Pancreas (tissue), 10 donors: Measurements from ENCODE around the gene TSHR. TPM values are rescaled to one million over a fixed set of nuclear protein-coding genes. Genes with fewer than 3 reads are reported as not detected.

ENCODE experiments used
- ATAC-seq, 4 donors: fragments of 200-7000 bp; cut with Tn5 transposase; one replicate each; pipeline versions ENCODE4 v1.8.0 to v1.9.1; 2020; ENCODE audit warnings: mild to moderate bottlenecking in 4 of 4, moderate library complexity in 4 of 4
- DNase-seq, 6 donors: peaks; one replicate each; pipeline ENCODE4 v3.0.0-alpha.2; 2020
- FAIRE-seq: peaks from 2 replicates; lab custom pipeline; 2012; peaks lifted over from hg19 to GRCh38; lab: Jason Lieb, UNC
- H3K27ac ChIP-seq, 4 donors: fragments of 200-600 bp; sonication (generic); 1 replicate in 3 of 4; 2 replicates in 1 of 4; pipeline versions ENCODE4 v1.5.0 to v1.8.0; 2020
- H3K27me3 ChIP-seq, 4 donors: fragments of 200-600 bp; one replicate each; pipeline ENCODE4 v1.8.0; 2021
- H3K36me3 ChIP-seq, 3 donors: fragments of 200-600 bp; sonication (generic) in 1 of 3; one replicate each; pipeline versions ENCODE4 v1.5.0 to v1.8.0; 2020 to 2021
- H3K4me1 ChIP-seq, 3 donors: fragments of 200-600 bp; one replicate each; pipeline ENCODE4 v1.8.0; 2021
- H3K4me3 ChIP-seq, 4 donors: fragments of 200-600 bp; sonication (generic) in 2 of 4; one replicate each; pipeline versions ENCODE4 v1.5.0 to v1.8.0; 2020 to 2021
- H3K9me3 ChIP-seq, 4 donors: fragments of 200-600 bp; one replicate each; pipeline ENCODE4 v1.8.0; 2021
- CTCF ChIP-seq, 4 donors: fragments of 200-600 bp; sonication (generic) in 3 of 4; IDR thresholded peaks; one replicate each; pipeline versions ENCODE4 v1.5.0 to v1.8.0; 2021; ENCODE audit warnings: antibody characterized with exemption in 4 of 4
- whole genome bisulfite sequencing, 2 donors: extraction: QIAGEN DNeasy Blood & Tissue Kit; methylation state at CpG; one replicate each; pipeline ENCODE4 v1.1.7; 2013; 5-methylcytosine and 5-hydroxymethylcytosine counted together
- intact Hi-C, 3 donors: fragments of 100-400 bp; cut with DNase I; formaldehyde crosslinking; loops; one replicate each; pipeline versions ENCODE4 v1.11.1 to v1.14.2; 2022
- polyA plus RNA-seq, 2 donors: library from polyadenylated mRNA; stranded (reverse); fragments of 200-250 nt; gene quantifications; one replicate each; pipeline ENCODE4 v1.2.3, GENCODE V29; 2013
- total RNA-seq, 6 donors: library from RNA; stranded (reverse); fragmentation: NEBNext Ultra II Directional in 4 of 6; extraction: Animal tissue kit (Norgen Biotek cat#: 25700) in 4 of 6; gene quantifications; one replicate each; pipeline versions ENCODE4 v1.2.1 to v1.2.4, GENCODE V29; 2021 to 2023
- donor health status: healthy with polysubstance abuse.
- donor health status: DM: no; HTN: no; CAD: no; lungs with moderate emphysema.
- donor health status: DM: no; HTN: no; CAD: no.
- donor health status: control.
- donor health status: control.
- donor health status: Bipolar disorder and iron deficiency.
- donor health status: DM: yes; HTN: yes; CAD: no.
- donor health status: DM: no; HTN: no; CAD: no.
- donor health status: DM: no; HTN: no; CAD: no.
- donor health status: DM: yes; HTN: yes; CAD: no.

The TSHR gene
- total and polyA plus RNA-seq, 8 donors = 0.22 to 0.41 (median 0.29) TPM; not detected in 4

GRCh38 chr14:80930095-80930494 is 25.3 kb upstream of the TSHR start:
- DNase-seq = no peak
- Histone ChIP-seq H3K4me3 (no peak overlapping the region), H3K36me3 (no peaks in the 10 kb centered on the region), H3K27ac (no peak overlapping the region), H3K9me3 (no peaks in the 10 kb centered on the region), H3K27me3 (no peaks in the 10 kb centered on the region), H3K4me1 (no peaks in the 10 kb centered on the region)
- intact Hi-C loops = no loop called here
- no peak for FAIRE-seq
- no peak for TF ChIP-seq CTCF (IDR thresholded peaks at IDR 0.05)
- 87 to 91% methylated on average over 5 of the region's 5 CpGs for WGBS, 2 donors
- no peak for ATAC-seq

- DNase-seq (no peak), ATAC-seq (peak in 2 of 4 donors; percentile 29 to 30), FAIRE-seq (no peak)
- H3K27ac ChIP-seq = no peak overlapping the region
- 64 to 70% methylated on average over 8 of the region's 8 CpGs for WGBS, 2 donors
- H3K36me3 ChIP-seq = no peaks in the 10 kb centered on the region
- no peaks in the 10 kb centered on the region for H3K9me3 ChIP-seq
- no peaks in the 10 kb centered on the region for H3K4me1 ChIP-seq
- no peak overlapping the region for H3K4me3 ChIP-seq
- H3K27me3 ChIP-seq = no peaks in the 10 kb centered on the region
- intact Hi-C loops = no loop called here
- no peak for TF ChIP-seq CTCF (IDR thresholded peaks at IDR 0.05)
Measured at GRCh38 chr14:80930836-80931389, 24.5 kb upstream of the TSHR start.

GRCh38 chr14:80933282-80933681 is 22.1 kb upstream of the TSHR start:
- intact Hi-C loops = no loop called here
- Histone ChIP-seq H3K9me3 (no peaks in the 10 kb centered on the region), H3K36me3 (no peaks in the 10 kb centered on the region), H3K4me3 (no peak overlapping the region), H3K4me1 (no peaks in the 10 kb centered on the region), H3K27ac (no peak overlapping the region), H3K27me3 (no peaks in the 10 kb centered on the region)
- no peak for TF ChIP-seq CTCF (IDR thresholded peaks at IDR 0.05)
- FAIRE-seq = no peak
- ATAC-seq = no peak
- DNase-seq = no peak

- intact Hi-C loops = no loop called here
- DNase-seq = no peak
Measured at GRCh38 chr14:80933686-80934085, 21.7 kb upstream of the TSHR start.

More at GRCh38 chr14:80933686-80934085, 21.7 kb upstream of the TSHR start:
- Histone ChIP-seq H3K27me3 (no peaks in the 10 kb centered on the region), H3K4me1 (no peaks in the 10 kb centered on the region), H3K27ac (no peak overlapping the region), H3K36me3 (no peaks in the 10 kb centered on the region), H3K9me3 (no peaks in the 10 kb centered on the region), H3K4me3 (no peak overlapping the region)
- TF ChIP-seq CTCF (IDR thresholded peaks at IDR 0.05) = no peak
- ATAC-seq = no peak
- 82 to 84% methylated on average over 4 of the region's 4 CpGs for WGBS, 2 donors
- FAIRE-seq = no peak
